ENCODE measurements around the gene LTB4R. TPM values are rescaled to one million over a fixed set of nuclear protein-coding genes. Genes with fewer than 3 reads are reported as not detected.

Gene LTB4R
- total RNA-seq, 4 donors from 2014 or later = 0.13 to 2.2 (median 0.75) TPM

DNA sequence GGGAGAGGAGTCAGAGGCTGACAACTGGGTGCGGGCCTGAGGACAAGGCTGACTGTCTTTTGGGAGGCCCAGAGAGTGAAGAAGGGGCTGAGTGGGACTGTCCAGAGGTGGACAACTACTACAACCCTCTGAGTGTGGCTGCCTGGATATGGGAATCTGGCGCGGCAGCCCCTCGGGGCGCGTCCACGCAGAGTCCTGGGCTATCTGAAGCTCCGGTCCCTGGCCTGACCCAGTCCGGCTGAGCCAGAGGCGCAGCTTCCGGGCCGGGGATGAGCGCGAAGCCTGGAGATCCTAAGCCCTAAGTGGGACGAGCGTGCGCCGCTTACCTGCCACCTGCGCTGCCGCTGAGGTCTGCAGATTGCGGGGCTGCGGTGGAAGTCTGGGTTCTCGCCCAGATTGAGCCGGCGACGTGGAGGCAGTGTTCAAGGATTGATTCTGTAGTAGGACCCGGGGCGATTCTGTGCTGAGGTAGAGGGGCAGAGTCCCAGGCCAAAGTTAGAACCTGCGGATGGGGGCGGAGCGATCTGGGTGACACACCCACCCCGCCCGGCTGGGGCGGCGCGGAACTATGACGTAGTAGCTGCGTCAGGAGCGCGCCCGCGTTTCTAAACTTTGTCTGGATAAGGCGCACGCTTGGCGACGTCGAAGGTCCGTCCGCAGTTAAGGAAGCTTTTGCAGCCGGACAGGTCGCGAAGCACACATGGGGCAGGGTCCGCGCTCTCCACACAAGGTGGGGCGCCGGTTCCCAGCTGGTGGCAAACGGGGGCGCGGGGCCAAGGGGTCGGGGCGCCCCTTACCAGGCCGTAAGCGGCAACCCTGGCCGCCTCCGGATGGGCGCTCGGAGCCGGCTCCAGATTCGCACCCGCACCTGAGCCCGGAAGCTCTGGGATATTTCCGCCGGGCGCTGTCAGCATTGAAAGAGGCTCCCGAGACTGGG lies 11.8 kb upstream of the LTB4R start, which contains the start of the genes DHRS1 and NOP9:
Gene DHRS1, minus strand, starts transcription at position 526 of the 937 bp plus-strand sequence. CDS start 674 bp downstream, outside the sequence.
Gene NOP9, plus strand, starts transcription at position 596 of the 937 bp plus-strand sequence. Its CDS starts 105 bp downstream, at position 701.
- in situ Hi-C loops (cut with MboI; ENCODE audit: low sequenced_read_pairs in 4 of 4) (loop anchor here (5.0 to 10.0 kb wide), 2 partner anchors 55 to 57 kb away; partner anchors contain the start of gene TINF2 (in 4 of the 4)), intact Hi-C loops (cut with DNase I; ENCODE audit: low total_unique reads) (loop anchor here (1.0 to 10.0 kb wide), 3 partner anchors 57 to 349 kb away; partner anchors contain the start of genes IRF9 and TINF2)
- ATAC-seq = peak; percentile 90 to 95
- DNase-seq = peak; percentile 68 to 85
- TF ChIP-seq, protein P1, sequence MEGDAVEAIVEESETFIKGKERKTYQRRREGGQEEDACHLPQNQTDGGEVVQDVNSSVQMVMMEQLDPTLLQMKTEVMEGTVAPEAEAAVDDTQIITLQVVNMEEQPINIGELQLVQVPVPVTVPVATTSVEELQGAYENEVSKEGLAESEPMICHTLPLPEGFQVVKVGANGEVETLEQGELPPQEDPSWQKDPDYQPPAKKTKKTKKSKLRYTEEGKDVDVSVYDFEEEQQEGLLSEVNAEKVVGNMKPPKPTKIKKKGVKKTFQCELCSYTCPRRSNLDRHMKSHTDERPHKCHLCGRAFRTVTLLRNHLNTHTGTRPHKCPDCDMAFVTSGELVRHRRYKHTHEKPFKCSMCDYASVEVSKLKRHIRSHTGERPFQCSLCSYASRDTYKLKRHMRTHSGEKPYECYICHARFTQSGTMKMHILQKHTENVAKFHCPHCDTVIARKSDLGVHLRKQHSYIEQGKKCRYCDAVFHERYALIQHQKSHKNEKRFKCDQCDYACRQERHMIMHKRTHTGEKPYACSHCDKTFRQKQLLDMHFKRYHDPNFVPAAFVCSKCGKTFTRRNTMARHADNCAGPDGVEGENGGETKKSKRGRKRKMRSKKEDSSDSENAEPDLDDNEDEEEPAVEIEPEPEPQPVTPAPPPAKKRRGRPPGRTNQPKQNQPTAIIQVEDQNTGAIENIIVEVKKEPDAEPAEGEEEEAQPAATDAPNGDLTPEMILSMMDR (IDR thresholded peaks at IDR 0.05 in 4 of 5, conservative IDR thresholded peaks at IDR 0.05 in 1 of 5) = peak in 1 of 5 experiments; percentile 3
- TF ChIP-seq POLR2A (IDR thresholded peaks at IDR 0.05) = peak; percentile 26 to 59
- H3K9me3 ChIP-seq = no peaks in the 10 kb centered on the region
- peaks cover 13 to 20% of the 10 kb centered on the region in 2 donors for H3K4me1 ChIP-seq
- H3K4me3 ChIP-seq = peak within 1 kb of the TSS; percentile 82 to 97 (median 88)
- no peaks in the 10 kb centered on the region for H3K27me3 ChIP-seq
- peaks cover 0 to 36% of the 10 kb centered on the region in 2 donors for H3K36me3 ChIP-seq
- H3K27ac ChIP-seq = peak within 1 kb of the TSS; percentile 75 to 89 (median 88)

GRCh38 chr14:24300326-24300980 lies 10.8 kb upstream of the LTB4R start:
- in situ Hi-C loops (cut with MboI; ENCODE audit: low sequenced_read_pairs in 4 of 4) = loop anchor here in 1 of 4 donors (10.0 kb wide), 1 partner anchor 56 kb away; the partner anchor contains the start of gene TINF2
- peak overlapping the region; percentile 75 to 89 (median 88) for H3K27ac ChIP-seq

GRCh38 chr14:24304019-24304387 lies 7.3 kb upstream of the LTB4R start:
- no peak for DNase-seq
- Histone ChIP-seq H3K4me3 (no peak overlapping the region), H3K36me3 (peaks cover 0 to 63% of the 10 kb centered on the region in 2 donors), H3K27ac (no peak overlapping the region), H3K9me3 (no peaks in the 10 kb centered on the region), H3K4me1 (peaks cover 14 to 17% of the 10 kb centered on the region in 2 donors), H3K27me3 (no peaks in the 10 kb centered on the region)
- in situ Hi-C loops (cut with MboI; ENCODE audit: low sequenced_read_pairs in 4 of 4) (loop anchor here in 1 of 4 donors (10.0 kb wide), 1 partner anchor 59 kb away; the partner anchor contains the start of gene TINF2), intact Hi-C loops (cut with DNase I; ENCODE audit: low total_unique reads) (no loop called here)
- ATAC-seq = no peak
- TF ChIP-seq, protein P1 (IDR thresholded peaks at IDR 0.05 in 4 of 5, conservative IDR thresholded peaks at IDR 0.05 in 1 of 5) = no peak
- TF ChIP-seq POLR2A (IDR thresholded peaks at IDR 0.05) = no peak

More at GRCh38 chr14:24300326-24300980, 10.8 kb upstream of the LTB4R start:
- DNase-seq (no peak), ATAC-seq (no peak)
- Histone ChIP-seq H3K27me3 (no peaks in the 10 kb centered on the region), H3K36me3 (peaks cover 0 to 45% of the 10 kb centered on the region in 2 donors), H3K4me3 (peak overlapping the region; percentile 82 to 97 (median 88)), H3K4me1 (peaks cover 13 to 20% of the 10 kb centered on the region in 2 donors), H3K9me3 (no peaks in the 10 kb centered on the region)
- TF ChIP-seq, protein P1 (IDR thresholded peaks at IDR 0.05 in 4 of 5, conservative IDR thresholded peaks at IDR 0.05 in 1 of 5) = no peak
- TF ChIP-seq POLR2A (IDR thresholded peaks at IDR 0.05) = no peak
- intact Hi-C loops (cut with DNase I; ENCODE audit: low total_unique reads) = no loop called here

- H3K36me3 ChIP-seq = peaks cover 0 to 51% of the 10 kb centered on the region in 2 donors
- in situ Hi-C loops (cut with MboI; ENCODE audit: low sequenced_read_pairs in 4 of 4) = loop anchor here in 1 of 4 donors (10.0 kb wide), 1 partner anchor 62 kb away; the partner anchor contains the start of gene TINF2
Measured at GRCh38 chr14:24307156-24307574, 4.1 kb upstream of the LTB4R start.

More at GRCh38 chr14:24307156-24307574, 4.1 kb upstream of the LTB4R start:
- DNase-seq (no peak), ATAC-seq (no peak)
- no peak overlapping the region for H3K4me3 ChIP-seq
- H3K9me3 ChIP-seq = no peaks in the 10 kb centered on the region
- no peak overlapping the region for H3K27ac ChIP-seq
- no peaks in the 10 kb centered on the region for H3K27me3 ChIP-seq
- intact Hi-C loops (cut with DNase I; ENCODE audit: low total_unique reads) = no loop called here
- TF ChIP-seq, protein P1 (IDR thresholded peaks at IDR 0.05 in 4 of 5, conservative IDR thresholded peaks at IDR 0.05 in 1 of 5) = no peak
- TF ChIP-seq POLR2A (IDR thresholded peaks at IDR 0.05) = no peak
- peaks cover 12 to 13% of the 10 kb centered on the region in 2 donors for H3K4me1 ChIP-seq

All from gastrocnemius medialis (tissue), 4 donors.